ENCODE measurements around the gene GRIK2. TPM values are rescaled to one million over a fixed set of nuclear protein-coding genes. Genes with fewer than 3 reads are reported as not detected.

The GRIK2 gene
- total RNA-seq, 2 donors from 2014 or later = 7.7 to 12.1 TPM

- no peak overlapping the region for H3K4me3 ChIP-seq
- no peaks in the 10 kb centered on the region for H3K36me3 ChIP-seq
- H3K27me3 ChIP-seq = no peaks in the 10 kb centered on the region
- no peaks in the 10 kb centered on the region for H3K4me1 ChIP-seq
- no peak for TF ChIP-seq CTCF (IDR thresholded peaks at IDR 0.05)
- no peaks in the 10 kb centered on the region for H3K9me3 ChIP-seq
- no peak for DNase-seq (ENCODE audit: low spot score)
- no peak overlapping the region for H3K27ac ChIP-seq
These were observed 194.8 kb downstream of the GRIK2 start for GRCh38 chr6:101588343-101588742.

GRCh38 chr6:101595276-101595675 lies 201.8 kb downstream of the GRIK2 start:
- no peak for TF ChIP-seq CTCF (IDR thresholded peaks at IDR 0.05)
- H3K27ac ChIP-seq = no peak overlapping the region
- no peaks in the 10 kb centered on the region for H3K9me3 ChIP-seq
- H3K4me3 ChIP-seq = no peak overlapping the region
- no peak for DNase-seq (ENCODE audit: low spot score)
- H3K36me3 ChIP-seq = no peaks in the 10 kb centered on the region
- H3K27me3 ChIP-seq = no peaks in the 10 kb centered on the region
- no peaks in the 10 kb centered on the region for H3K4me1 ChIP-seq

- H3K27ac ChIP-seq = no peak overlapping the region
- no peak for DNase-seq (ENCODE audit: low spot score)
- H3K27me3 ChIP-seq = no peaks in the 10 kb centered on the region
- H3K36me3 ChIP-seq = no peaks in the 10 kb centered on the region
- H3K4me1 ChIP-seq = no peaks in the 10 kb centered on the region
- no peak for TF ChIP-seq CTCF (IDR thresholded peaks at IDR 0.05)
- H3K9me3 ChIP-seq = no peaks in the 10 kb centered on the region
- H3K4me3 ChIP-seq = no peak overlapping the region
These were observed 204.2 kb downstream of the GRIK2 start for GRCh38 chr6:101597693-101598092.

GRCh38 chr6:101605426-101605825 lies 211.9 kb downstream of the GRIK2 start:
- no peaks in the 10 kb centered on the region for H3K27me3 ChIP-seq
- no peak overlapping the region for H3K4me3 ChIP-seq
- no peaks in the 10 kb centered on the region for H3K9me3 ChIP-seq
- no peak overlapping the region for H3K27ac ChIP-seq
- no peak for TF ChIP-seq CTCF (IDR thresholded peaks at IDR 0.05)
- H3K4me1 ChIP-seq = no peaks in the 10 kb centered on the region
- no peaks in the 10 kb centered on the region for H3K36me3 ChIP-seq
- DNase-seq (ENCODE audit: low spot score) = no peak

- H3K36me3 ChIP-seq = no peaks in the 10 kb centered on the region
- H3K4me3 ChIP-seq = no peak overlapping the region
- no peaks in the 10 kb centered on the region for H3K4me1 ChIP-seq
- no peak for TF ChIP-seq CTCF (IDR thresholded peaks at IDR 0.05)
- H3K27me3 ChIP-seq = no peaks in the 10 kb centered on the region
- no peak overlapping the region for H3K27ac ChIP-seq
- DNase-seq (ENCODE audit: low spot score) = no peak
- H3K9me3 ChIP-seq = no peaks in the 10 kb centered on the region
These were observed 212.4 kb downstream of the GRIK2 start for GRCh38 chr6:101605874-101606273.

- H3K27me3 ChIP-seq = no peaks in the 10 kb centered on the region
- no peak for TF ChIP-seq CTCF (IDR thresholded peaks at IDR 0.05)
- DNase-seq (ENCODE audit: low spot score) = no peak
These were observed 213.7 kb downstream of the GRIK2 start for GRCh38 chr6:101607111-101607690.

More at GRCh38 chr6:101607111-101607690, 213.7 kb downstream of the GRIK2 start:
- no peak overlapping the region for H3K27ac ChIP-seq
- H3K36me3 ChIP-seq = no peaks in the 10 kb centered on the region
- H3K4me3 ChIP-seq = no peak overlapping the region
- H3K9me3 ChIP-seq = no peaks in the 10 kb centered on the region
- H3K4me1 ChIP-seq = no peaks in the 10 kb centered on the region

Data from right atrium auricular region (tissue), 2 donors.